Stimulated activated CD4-positive, alpha-beta T cell treated with anti-CD3 and anti-CD28 coated beads, Interleukin-4, amount 100 ng/mL, for 48 hours (primary cell): Measurements from ENCODE around the gene PHIP.

Experiments used
- DNase-seq, 2 donors: peaks; one replicate each; pipeline ENCODE4 v3.0.0-alpha.2; 2020; ENCODE audit warnings: low read depth in 2 of 2

PHIP gene

DNA sequence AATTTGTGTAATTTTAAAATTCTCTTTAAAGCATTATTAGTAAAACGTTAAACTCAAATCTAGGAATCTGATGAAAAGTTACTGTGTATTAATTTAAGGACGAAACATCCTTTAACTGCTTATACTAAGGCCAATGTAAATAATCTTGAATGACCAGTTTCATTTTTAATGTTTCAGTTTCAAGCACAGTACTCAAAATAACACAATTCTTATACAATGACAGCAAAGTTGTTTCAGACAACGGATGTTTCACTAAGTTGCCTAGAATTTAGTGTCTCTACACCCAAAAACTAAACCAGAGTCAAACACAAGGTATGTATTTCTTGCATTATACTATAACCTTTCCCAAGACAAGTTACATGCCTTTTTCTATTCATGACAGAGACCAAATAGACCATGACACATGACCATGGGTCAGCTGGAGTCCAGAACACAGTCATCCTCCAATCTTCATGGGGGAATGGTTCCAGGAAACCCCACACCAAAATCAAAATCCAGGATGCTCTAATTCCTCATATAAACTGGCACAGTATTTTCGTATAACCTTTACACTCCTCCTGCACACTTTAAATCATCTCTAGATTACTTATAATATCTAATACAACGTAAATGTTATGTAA lies 7.7 kb downstream of the PHIP start:
- DNase-seq = no peak

DNA sequence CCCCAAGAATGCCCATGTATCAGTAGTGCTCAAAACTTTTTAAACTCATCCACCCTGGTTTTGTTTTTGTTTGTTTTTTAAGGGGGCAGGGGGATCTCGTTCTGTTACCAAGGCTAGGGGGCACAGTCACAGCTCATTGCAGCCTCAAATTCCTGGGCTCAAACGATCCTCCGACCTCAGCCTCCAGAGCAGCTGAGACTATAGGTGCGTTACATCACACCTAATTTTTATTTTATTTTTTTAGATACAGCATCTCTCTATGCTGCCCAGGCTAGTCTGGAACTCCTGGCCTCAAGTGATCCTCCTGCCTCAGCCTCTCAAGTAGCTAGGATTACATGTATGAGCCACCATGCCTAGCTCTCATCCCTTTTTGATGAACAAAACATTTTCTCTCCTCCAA lies 11.2 kb downstream of the PHIP start:
- no peak for DNase-seq

DNA sequence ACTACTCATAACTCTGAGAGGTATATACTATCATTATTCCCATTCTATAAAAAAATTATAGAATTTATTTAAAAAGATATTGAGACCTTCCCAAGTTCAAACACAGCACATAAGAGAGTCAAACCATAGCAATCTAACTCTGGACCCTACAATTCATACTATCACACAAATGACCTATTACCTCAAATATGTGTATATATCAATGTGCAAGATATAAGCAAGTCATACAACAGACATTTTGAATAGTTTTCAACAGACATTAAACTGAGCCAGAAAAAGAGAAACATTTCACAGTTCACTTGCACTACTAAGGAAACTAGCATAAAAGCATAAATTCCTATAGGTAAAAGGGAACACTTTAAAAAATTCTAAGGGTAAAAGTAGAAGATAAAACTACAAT lies 11.7 kb downstream of the PHIP start:
- DNase-seq = no peak

DNA sequence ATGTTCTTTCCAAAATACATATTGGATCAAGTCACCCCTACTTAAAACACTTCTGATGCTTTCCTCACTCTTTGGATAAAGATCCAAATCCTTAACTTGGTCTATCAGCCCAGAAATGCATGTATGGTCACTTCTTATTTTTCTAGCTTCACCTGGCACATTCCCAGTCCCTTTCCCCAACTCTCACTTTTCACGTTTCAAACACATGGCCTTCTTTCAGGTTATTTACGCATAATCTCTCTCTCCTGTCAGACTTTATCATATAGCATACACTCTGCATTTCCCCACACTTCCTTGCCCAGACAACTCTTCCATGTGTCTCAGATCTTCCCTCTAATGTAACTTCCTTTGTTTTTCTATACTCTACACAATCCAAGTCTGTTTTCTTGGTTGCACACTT lies 12.8 kb downstream of the PHIP start:
- no peak for DNase-seq

DNA sequence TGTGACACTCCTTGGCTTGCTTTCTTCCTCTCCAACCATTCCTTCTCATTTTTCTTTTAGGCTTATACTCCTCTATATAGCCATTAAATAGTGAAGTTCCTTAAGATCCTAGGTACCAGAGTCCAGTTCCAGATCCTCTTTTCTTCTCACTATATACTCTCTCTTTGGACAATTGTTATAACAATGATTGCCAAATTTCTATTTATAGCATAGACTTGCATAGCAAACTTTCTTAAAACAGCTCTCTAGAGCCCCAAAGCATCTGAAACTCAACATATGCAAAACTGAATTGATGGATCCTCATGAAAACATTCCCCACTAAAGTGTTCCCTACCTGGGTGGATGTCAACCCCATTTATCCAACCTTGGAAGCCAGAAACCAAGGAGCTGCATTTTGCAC lies 13.4 kb downstream of the PHIP start:
- no peak for DNase-seq

DNA sequence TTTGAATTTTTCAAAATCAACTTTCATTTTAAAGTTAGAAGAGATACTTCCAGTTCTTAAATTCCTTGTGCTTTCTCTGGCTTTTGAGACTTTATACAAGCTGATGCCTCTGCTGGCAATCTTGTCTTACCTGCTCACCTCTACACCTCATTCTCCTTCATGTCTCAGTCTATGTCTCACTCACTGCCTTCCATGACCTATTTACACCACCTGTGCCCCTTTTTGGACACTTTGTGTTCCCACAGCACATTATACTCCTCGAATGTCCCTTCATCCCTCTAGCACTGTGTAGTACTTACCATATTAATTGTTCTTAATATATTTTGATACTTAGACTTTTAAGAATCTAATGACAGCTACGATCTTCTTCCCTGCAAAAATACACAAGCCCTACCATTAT lies 15.3 kb downstream of the PHIP start:
- DNase-seq = no peak

DNA sequence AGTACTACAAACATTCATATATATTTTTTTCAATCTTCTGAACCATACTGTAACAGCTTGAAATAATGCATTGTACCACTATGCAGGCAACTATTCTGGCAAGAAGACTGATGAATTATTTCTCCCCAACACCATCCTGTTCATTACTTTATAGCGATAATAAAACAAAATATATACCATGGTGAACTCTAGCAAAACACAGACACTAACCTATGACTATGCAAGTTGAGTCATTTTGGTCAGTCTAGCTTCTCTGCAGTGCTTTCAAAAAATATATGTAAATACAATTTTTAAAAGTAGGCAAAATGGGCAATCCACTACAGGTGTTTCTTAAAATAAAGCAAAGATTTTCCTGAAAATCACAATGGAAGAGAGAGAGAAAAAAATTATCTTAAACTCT lies 20.3 kb downstream of the PHIP start:
- DNase-seq = no peak

DNA sequence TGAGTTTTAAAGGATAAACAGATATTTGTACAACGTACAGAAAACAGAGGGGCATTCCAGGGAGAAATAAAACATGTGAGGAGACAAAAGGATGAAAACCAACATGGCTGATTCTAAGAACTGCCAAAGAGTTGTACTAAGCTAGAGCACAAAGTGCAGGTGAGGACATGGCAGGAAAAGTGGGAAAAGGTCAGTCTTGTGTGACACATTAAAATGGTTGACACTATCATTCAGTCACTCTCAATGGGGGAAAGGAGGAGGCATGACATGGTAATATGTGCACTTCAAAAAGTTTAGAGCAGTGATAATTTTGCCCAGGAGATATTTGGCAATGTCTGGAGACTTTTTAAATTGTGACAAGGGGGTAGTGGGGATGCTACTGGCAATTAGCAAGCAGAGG lies 21.8 kb downstream of the PHIP start:
- DNase-seq = no peak

DNA sequence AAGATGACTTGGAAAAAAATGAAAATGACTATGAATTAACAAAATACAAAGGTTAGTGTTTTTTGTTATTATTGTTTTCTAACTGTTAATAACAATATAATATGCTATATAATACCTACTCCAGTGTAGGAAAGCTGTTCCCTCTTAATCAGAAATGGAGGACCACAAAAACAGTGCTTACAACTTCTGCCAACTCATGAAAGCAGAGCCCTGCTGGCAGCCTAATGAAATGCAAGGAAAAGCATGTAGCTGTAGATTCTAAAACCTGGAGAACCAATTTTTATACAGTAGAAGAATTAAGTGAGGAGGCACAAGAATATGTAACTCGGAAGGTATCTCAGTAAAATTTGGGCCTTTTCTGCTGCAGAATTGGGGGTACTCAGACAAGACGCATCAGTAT lies 29.4 kb downstream of the PHIP start:
- no peak for DNase-seq

DNA sequence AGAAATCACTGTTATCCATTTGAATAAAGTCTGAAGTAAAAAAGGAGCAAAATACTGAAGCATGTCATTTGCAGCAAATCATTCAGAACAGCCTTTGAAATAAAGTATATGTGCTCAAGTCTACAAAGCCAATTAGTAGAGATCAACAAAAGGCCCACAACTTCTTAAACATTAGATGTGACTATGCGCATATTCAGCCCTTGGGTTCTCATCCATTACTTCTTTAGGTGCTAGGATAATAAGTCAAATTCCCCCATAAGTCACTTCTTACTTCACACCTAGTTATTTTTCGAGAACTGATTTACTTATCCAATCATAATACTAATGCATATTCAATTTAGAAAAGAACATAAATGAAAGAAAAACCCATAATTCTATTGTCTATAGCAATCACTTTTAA lies 31.0 kb downstream of the PHIP start:
- no peak for DNase-seq

DNA sequence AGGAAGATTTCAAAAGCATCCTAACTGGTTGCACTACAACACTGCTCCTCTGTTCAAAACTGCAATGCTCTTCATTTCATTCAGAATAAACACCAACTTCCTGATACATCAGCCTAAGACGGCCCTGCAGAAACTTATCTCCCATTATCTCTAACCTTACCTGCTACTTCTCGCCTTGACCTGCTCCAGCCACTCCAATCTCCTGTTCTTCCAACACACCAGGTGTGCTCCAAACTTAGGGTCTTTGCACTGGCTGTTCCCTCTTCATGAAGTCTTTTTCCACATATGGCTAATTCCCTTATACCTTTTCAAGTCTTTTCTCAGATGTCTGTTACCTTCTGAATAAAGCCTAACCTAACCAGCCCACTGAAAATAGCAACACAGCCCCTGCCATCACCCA lies 32.1 kb downstream of the PHIP start:
- no peak for DNase-seq

DNA sequence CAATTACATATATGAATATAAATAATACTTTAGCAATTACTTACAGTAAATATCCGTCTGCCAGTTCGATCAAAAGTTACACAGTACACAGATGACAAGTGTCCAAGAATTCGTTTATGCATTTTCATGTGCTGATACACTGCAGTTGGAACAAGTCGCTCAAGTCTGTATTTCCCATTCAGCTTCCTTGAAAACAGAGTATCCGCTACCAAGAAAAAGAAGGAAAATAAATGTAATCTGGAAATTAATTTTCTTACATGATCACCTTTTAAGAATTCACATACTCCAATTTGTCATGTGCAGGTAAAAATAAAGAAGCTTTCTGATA lies 35.3 kb downstream of the PHIP start:
- no peak for DNase-seq

DNA sequence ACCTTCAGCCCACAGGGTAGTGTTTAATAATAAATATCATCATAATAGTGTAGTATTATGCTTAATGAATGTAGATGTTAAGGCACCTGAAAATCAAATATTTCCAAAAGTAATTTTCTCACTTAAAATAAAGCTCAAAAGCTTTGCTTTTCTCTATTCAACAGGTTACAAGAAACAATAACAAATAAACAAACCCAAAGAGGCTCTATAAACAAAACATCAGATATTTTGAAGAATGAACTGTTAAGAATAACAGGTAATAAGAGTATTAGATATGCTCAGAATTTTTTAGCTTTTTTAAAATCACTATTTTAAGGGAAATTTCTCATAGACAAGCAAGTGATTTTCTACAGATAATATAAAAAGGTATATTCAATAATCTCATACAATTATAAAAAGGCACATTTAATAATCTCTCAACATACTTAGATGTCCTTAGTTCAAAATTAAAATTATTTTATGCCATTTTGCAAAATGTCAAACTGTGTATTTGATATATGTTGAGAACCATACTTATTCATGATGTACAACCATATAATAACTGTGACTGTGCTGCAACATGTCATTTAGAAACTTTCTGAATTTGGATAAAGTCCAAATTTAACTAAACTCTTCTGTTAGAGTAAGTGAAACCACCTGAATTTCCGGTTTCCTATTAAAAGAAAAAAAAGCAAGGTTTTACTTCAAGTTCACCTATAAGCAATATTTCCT lies 35.8 kb downstream of the PHIP start:
- no peak for DNase-seq

DNA sequence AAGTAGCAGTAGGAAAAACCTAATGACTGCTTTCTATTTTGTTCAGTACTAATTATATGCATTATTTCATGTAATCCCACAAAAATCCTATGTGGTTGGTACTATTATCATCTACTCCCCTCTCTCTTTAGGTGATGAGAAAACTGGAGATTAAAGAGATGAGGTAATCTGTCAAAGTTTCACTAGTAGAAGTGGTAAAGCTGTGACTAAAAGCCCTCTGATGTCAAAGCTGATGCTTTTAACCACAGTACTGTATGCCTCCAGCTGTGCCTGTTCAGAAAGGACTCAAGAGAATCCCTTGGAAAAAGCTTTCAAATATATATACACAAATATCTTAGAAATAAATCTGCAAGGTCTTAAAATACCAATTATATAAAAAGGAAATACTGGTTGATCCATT lies 38.0 kb downstream of the PHIP start:
- no peak for DNase-seq

DNA sequence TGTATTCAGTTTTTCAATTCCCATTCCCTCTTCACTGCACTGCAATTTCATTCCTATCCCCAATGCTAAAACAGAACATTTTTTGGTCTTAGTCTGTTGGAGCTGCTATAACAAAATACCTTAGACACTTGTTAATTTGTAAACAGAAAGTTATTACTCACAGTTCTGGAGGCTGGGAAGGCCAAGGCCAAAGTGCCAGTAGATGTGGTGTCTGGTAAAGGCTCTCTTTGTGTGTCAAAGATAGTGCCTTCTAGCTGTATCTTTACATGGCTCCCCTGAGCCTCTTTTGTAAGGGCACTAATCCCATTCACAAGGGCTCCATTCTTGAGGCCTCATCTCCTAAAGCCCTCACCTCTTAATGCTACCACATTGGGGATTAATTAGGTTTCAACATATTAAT lies 40.0 kb downstream of the PHIP start:
- DNase-seq = no peak

DNA sequence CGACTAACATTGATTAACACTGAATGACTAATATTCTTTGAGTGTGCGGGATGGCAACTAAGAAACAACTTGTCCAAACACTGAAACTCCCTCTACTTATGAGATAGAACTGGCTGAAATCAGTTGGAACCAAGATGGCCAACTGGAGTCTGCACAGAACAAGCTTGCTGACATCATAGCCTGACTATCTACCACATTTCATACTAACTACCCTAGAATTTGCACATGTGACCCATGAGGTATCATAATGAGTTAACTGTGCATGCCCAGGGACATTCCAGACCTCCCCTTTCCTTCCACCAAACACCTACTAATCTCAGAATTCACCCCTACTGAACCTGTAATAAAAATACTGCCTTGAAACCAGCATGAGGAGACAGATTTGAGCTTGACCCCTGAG lies 43.2 kb downstream of the PHIP start:
- DNase-seq = no peak

DNA sequence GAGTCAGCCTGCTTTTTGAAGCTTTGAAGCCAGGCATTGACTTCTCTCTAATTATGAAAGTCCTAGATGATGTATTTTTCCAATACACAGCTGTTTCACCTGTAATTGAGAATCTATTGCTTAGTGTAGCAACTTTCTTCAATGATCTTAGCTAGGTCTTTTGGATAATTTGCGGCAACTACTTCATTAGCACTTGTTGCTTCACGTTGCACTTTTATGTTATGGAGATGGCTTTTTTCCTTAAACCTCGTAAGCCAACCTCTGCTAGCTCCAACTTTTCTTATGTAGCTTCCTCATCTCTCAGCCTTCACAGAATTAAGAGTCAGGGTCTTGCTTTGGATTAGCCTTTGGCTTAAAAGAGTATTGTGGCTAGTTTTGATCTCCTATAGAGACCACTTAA lies 44.8 kb downstream of the PHIP start:
- no peak for DNase-seq

DNA sequence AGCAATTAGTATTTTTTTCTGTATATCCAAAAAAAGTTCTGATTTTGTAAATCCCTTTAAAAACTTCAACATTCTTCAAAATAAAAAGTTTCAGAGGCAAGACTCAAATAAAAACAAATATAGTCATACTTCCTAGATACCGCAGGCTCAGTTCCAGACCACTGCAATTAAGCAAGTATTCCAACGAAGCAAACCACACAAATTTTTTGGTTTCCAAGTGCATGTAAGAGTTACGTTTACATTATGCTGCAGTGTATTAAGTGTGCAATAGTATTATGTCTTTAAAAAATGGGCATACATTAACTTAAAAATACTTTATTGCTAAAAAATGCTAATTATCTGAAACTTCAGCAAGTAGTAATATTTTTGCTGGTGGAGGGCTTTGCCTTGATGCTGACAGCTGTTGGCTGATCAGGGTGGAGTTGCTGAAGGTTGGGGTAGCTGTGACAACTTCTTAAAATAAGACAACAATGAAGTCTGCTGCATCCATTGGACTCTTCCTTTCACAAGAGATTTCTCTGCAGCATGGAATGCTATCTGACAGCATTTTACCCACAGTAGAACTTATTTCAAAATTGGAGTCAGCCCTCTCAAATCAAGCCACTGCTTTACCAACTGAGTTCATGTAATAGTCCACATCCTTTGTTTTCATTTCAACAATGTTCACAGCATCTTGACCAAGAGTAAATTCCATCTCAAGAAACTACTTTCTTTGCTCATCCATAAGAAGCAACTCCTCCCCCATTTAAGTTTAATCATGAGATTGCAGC lies 46.0 kb downstream of the PHIP start:
- no peak for DNase-seq

DNA sequence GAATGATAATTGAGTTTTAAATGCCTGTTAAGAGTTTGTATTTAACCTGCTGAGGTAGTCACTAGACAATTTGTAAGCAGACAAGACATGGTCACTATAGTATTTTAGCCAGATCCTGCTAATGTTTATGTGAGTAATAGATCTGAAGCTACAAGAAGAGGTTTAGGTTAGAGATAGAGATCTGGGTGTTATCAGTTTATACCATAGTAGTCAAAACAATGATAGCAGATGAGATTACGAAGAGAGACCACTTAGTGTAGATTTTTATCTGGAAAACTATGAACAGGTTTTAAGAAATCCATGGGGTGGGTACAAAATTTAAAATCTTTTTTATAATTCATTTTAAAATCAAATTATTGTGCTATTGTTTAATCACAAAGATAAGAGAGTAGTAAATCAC lies 47.5 kb downstream of the PHIP start:
- no peak for DNase-seq

DNA sequence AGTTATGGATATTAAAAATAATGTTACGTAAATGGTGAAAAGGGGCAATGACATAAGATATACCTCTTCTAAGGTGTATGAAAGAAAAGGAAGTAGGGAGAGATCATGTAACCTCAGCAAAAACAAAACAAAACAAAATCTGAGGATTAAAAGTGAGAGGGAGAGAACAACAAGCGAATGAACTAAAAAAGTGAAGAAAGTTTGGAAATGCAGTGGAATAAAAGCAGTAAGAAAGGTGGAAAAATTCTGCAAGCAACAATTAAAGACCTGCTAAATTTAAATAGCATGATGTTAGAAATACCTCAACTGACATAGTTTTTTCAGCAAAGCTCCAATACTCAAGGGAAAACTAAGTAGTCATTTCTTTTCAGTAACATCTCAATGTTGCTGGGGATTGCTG lies 48.0 kb downstream of the PHIP start:
- no peak for DNase-seq

DNA sequence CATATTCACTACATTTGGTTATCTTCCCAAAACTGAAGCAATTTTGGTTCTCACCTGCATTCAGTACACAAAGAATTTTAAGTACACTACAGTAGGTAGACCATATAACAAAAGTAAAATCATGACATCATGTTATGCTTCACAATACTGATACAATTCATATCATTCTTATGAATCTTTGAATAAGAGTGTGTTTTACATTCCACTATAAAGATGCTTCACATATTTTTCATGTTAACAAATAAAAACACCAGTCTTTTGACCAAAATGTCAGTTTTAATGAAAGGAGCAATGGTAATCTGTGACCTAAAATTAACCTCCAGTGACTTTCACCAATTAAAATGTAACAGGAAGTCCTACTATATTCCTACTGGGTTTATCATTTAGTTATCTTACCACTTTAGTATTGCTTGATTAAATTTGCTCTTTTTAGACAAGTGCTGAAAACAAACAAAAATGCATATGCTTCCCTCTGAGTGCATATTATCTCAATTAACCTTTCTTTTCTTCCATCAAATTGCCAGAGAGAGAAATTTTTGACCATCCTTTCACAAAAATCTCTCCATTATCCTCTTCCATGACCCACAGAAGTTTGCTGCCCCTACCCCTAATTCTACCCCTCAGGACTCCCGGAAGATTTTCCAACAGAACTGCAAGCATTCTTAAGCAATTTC lies 49.3 kb downstream of the PHIP start:
- no peak for DNase-seq

DNA sequence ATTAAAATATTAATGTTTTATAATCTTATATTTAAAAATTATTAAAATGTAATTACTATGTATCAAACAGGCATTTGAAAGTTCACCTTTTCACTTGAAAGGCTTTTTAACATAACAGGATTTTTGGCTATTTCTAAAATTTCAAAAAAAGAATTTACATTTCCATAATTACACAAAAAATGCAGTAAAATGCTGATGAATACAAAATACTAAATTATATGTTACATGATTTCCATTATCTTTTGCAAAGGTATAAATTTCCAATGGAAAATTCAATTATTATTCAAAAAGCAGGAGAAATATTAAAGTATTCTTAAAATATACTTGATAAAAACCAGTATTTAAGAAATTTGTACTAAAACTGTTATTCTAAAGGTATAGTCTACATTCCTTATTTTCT lies 66.1 kb downstream of the PHIP start:
- DNase-seq = no peak

DNA sequence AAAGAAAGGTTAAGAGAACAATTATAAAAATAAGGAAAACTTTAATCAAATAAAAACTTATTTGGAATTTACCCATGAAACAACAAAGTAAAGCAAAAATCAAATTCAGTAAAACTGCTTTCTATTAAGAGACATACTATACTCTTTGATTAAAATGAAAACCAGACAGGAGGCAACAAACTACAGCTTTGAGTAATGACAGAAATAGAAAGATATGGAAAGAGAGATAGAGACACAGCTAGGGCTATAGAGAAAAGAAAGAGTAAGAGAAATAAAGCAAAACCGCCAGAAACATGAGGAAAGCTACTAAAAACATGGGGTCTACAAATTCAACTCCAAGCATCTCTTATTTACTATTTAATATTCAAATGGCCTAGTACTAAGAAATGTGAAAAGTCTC lies 67.6 kb downstream of the PHIP start:
- DNase-seq = no peak
